Femur (tissue), 1 donor: ENCODE data around the gene PRKAR1B.

ENCODE experiments used
- DNase-seq: peaks from one replicate; pipeline ENCODE4 v3.0.0-alpha.2; 2017

PRKAR1B gene

GRCh38 chr7:739983-740942 lies 13.2 kb upstream of the PRKAR1B start:
- DNase-seq = no peak

GRCh38 chr7:739455-739982 lies 12.4 kb upstream of the PRKAR1B start:
- no peak for DNase-seq

- DNase-seq = no peak
Observed at GRCh38 chr7:738723-739454, 11.8 kb upstream of the PRKAR1B start.

GRCh38 chr7:738241-738640 lies 11.2 kb upstream of the PRKAR1B start:
- DNase-seq = no peak

DNA sequence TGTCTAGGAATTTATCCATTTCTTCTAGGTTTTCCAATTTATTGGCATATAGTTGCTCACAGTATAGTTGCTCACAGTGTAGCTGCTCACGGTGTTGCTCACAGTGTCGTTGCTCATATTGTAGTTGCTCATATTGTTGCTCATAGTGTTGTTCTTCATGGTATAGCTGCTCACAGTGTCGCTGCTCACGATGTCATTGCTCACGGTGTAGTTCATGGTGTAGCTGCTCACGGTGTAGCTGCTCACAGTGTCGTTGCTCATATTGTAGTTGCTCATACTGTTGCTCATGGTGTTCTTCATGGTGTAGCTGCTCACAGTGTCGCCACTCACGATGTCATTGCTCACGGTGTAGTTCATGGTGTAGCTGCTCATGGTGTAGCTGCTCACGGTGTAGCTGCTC lies 7.7 kb upstream of the PRKAR1B start:
- DNase-seq = no peak

GRCh38 chr7:734214-734613 lies 7.1 kb upstream of the PRKAR1B start:
- no peak for DNase-seq

DNA sequence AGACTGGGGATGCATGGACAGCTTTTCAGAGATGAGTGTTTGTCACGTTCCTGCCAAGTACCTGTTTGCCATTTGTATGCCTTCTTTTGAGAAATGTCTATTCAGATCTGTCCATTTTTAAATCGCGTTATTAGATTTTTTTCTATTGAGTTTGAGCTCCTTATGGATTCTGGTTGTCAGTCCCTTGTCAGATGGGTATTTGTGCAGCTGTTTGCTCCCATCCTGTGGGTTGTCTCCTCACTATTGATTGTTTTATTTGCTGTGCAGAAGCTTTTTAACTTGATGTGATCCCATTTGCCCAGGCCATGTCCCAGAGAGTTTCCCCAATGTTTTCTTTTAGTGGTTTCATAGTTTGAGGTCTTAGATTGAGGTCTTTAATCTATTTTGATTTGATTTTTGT lies 5.5 kb upstream of the PRKAR1B start:
- no peak for DNase-seq

GRCh38 chr7:732094-732541 lies 5.0 kb upstream of the PRKAR1B start:
- DNase-seq = no peak

DNA sequence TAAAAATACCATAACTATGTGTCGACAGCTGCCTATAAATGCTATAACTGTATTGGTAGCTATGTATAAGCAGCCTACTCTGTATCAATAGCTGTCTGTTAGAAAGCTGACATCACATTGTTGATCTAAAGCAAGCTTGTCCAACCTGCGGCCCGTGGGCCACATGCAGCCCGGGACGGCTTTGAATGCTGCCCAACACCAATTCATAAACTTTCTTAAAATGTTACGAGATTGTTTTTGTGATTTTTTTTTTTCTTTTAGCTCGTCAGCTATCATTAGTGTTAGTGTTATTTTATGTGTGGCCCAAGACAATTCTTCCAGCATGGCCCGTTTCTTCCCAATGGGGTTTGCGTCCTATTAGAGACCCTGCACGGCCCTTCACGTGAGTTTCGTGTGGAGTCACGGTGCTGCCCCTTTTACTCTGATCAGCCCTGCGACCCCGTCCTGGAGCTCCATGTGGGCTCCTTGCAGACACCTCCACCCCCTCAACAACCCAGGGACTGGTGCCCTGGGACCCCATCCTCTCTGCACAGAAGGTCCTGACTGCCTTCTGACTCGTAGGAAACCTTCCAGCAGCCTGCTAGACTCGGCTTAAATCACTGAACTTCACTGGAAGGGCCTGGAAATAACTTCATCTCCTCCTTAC lies 4.5 kb upstream of the PRKAR1B start:
- DNase-seq = no peak

DNA sequence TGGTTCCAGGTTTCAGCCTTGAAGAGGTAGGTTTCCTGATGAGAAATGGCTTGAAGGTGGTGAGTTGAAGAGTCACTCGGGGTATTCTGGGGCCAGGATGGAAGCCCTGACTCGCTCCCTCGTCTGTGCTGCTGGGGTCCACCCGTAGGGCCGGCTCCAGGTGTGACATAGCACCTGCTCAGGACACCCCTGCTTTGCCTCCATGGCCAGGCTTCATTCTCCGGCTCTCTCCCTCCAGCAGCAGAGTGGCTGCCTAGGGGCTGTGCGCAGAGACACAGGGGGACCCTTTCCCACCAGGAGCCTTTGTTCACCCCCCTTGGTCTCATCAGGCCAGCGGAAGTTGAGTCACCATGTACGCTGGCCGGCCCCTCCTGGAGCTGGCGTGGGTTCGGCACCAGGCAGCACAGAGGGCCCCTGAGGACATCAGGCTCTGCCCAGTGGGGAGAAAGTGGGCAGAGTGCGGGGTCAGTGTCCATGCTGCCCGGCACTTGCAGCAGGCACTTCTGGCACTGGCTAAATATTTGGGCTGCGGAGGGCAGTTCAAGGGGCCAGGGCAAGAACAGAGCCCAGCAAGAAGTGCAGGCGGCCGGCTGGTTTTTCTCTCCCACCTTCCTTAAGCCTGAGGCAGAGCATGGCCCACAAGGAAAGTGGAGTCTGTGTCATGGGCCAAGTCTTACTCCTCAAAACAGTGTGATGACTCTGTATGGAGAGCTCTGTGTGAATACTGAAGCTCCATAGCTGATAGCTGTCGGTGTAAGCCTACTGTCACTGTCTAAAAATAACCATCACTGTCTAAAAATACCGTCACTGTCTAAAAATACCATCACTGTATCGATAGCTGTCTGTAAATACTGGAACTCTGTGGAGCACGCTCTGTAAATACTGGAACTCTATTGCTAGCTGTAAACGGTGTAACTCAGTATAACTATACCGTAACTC lies 3.7 kb upstream of the PRKAR1B start:
- no peak for DNase-seq

GRCh38 chr7:729140-730000 lies 2.3 kb upstream of the PRKAR1B start:
- no peak for DNase-seq

- DNase-seq = no peak
Observed at GRCh38 chr7:728602-729001, 1.5 kb upstream of the PRKAR1B start.

DNA sequence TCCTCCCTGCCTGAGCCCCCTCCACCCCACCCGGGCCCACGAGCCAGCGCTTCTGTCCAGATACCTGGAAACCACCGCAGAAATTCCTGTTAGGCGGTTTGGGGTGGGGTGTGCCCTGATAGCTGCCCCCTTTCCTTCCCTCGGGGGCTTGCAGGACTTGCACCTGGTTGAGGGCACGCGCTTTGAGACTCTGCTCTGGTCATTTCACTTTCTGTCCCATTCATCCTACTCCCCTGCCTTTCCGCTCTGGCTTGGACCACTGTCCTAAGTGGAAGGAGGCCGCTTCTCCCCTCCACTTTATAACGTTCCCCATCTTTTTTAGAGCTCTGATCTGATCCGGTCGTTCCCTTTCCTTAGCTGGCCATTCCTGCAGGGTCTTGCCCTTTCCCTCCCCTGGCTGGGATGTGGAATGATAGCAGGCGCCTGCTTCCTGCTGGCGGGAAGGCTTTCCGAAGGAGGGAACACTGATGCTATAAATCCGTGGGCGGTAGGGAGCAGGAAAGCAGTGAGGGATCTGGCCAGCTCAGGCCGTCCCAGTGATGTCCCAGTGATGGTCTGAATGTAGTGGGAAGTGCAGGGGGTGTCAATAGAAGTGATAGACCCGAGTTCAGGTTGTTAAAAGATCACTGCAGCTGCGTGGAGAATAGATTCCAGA lies 852 bp upstream of the PRKAR1B start:
- peak; percentile 19 for DNase-seq

DNA sequence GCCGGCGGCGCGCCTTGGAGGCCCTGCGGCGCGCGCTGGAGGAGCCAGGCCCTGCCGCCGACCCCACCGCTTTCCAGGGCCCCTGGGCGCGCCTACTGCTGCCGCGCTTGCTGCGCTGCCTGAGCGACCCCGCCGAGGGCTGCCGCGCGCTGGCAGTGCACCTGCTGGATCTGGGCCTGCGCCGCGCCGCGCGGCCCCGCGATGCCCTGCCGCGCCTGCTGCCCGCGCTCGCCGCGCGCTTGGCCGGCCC lies 302 bp downstream of the PRKAR1B start:
- DNase-seq = no peak

GRCh38 chr7:726084-726853 lies 812 bp downstream of the PRKAR1B start, which contains the start of gene DNAAF5:
DNAAF5 (plus strand) TSS chr7:726699; CDS start chr7:726721, 22 bp downstream.
- peak; percentile 92 for DNase-seq

- peak; percentile 9 for DNase-seq
Observed at GRCh38 chr7:725223-726005, 1.7 kb downstream of the PRKAR1B start.

GRCh38 chr7:724298-724697 lies 2.8 kb downstream of the PRKAR1B start:
- DNase-seq = no peak

DNA sequence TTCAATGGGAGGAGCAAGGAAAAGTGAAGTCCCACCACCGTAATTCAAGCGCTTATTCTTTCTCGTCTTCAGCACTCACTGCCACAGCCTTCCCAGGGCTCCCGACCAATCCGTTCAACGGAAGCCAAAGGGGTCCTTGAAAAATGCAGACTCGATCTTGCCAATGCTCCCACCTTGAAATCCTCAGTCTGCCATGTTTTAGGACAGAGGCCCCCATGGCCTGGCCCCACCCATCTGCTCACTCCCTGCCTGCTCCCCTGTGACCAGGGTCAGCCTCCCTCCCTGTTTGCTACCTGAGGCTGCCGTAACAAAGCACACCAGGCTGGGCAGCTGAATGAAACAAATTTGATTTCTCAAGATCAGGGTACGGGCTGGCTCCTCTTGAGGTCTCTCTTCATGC lies 3.5 kb downstream of the PRKAR1B start:
- DNase-seq = no peak
